GM06990 (cell line): Measurements from ENCODE around the gene NR4A3.

Source experiments
- DNase-seq: peaks from one replicate; pipeline ENCODE4 v3.0.0-alpha.2; 2011; ENCODE audit not compliant: insufficient read length; ENCODE audit errors: extremely low read depth
- H3K27me3 ChIP-seq: replicated peaks from 2 replicates; pipeline ENCODE4 v1.6.0; 2011; ENCODE audit warnings: low read length; ENCODE audit not compliant: control insufficient read depth, insufficient read depth
- H3K36me3 ChIP-seq: 2 replicates; pipeline ENCODE4 v1.5.1; 2011; ENCODE audit warnings: low read length; ENCODE audit not compliant: control insufficient read depth, insufficient read depth
- H3K4me3 ChIP-seq: replicated peaks from 2 replicates; pipeline ENCODE4 v1.5.1; 2011; ENCODE audit warnings: low read depth, mild to moderate bottlenecking, control low read depth, low read length
- TF ChIP-seq, protein P1 (sequence below): IDR thresholded peaks from 2 replicates; pipeline ENCODE4 v1.5.1; 2011; ENCODE audit warnings: low read length, control low read depth, mild to moderate bottlenecking, inconsistent platforms; ENCODE audit not compliant: insufficient read depth, poor library complexity, severe bottlenecking

Gene NR4A3

DNA sequence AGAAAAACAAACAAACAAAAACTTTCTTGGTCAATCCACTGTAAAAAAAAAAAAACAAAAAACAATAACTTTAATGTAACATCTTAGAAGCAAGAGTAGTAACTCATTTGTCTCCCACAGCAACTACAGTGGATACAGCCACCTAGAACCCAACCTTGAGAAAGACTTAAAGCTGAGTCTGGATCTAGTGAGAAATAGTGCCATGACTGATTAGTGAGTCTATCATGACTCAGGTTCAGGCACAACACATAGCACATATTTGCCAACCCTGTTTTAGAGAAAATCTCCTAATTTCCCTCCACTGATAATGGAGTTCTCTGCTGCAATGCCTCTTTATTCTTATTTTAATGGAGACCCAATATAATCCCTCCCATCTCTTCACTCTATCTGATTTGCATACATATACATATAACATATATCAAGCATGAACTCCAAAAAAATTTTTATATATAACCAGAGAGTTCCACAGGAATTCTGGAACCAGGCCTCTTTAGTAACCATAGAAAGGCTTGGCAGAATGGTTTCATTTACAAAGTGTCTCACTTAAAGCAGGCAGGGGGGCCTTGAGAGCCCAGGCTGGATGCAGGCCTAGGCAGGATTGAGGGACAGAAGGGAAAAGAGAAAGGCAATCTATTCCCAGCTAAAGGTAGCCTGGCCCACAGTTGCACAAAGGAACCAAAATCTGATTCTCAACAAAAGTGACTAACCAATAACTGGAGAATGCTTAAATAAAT lies 11.9 kb upstream of the NR4A3 start:
- TF ChIP-seq, protein P1, sequence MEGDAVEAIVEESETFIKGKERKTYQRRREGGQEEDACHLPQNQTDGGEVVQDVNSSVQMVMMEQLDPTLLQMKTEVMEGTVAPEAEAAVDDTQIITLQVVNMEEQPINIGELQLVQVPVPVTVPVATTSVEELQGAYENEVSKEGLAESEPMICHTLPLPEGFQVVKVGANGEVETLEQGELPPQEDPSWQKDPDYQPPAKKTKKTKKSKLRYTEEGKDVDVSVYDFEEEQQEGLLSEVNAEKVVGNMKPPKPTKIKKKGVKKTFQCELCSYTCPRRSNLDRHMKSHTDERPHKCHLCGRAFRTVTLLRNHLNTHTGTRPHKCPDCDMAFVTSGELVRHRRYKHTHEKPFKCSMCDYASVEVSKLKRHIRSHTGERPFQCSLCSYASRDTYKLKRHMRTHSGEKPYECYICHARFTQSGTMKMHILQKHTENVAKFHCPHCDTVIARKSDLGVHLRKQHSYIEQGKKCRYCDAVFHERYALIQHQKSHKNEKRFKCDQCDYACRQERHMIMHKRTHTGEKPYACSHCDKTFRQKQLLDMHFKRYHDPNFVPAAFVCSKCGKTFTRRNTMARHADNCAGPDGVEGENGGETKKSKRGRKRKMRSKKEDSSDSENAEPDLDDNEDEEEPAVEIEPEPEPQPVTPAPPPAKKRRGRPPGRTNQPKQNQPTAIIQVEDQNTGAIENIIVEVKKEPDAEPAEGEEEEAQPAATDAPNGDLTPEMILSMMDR: no peak
- Histone ChIP-seq H3K4me3 (no peak overlapping the region), H3K36me3 (no peaks in the 10 kb centered on the region), H3K27me3 (no peaks in the 10 kb centered on the region)
- no peak for DNase-seq

DNA sequence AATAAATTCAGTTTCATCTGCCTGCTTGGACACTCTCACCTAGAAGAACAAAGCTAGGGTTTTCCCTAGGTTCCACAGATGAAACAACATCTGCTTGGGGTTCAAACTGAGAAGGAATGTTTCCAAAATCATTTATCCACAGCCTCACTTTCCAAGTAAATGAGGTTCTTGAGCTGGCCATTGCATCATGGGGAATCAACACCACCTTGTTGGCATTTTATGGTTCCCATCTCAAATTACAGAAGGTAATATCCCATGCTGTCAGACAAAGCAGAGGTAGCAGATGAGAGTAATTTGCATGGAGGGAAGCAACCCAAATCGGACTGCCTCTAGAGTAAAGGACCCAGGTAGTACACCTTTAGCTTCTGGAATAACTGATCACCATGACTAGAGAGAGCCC lies 10.5 kb upstream of the NR4A3 start:
- no peak overlapping the region for H3K4me3 ChIP-seq
- DNase-seq: no peak

DNA sequence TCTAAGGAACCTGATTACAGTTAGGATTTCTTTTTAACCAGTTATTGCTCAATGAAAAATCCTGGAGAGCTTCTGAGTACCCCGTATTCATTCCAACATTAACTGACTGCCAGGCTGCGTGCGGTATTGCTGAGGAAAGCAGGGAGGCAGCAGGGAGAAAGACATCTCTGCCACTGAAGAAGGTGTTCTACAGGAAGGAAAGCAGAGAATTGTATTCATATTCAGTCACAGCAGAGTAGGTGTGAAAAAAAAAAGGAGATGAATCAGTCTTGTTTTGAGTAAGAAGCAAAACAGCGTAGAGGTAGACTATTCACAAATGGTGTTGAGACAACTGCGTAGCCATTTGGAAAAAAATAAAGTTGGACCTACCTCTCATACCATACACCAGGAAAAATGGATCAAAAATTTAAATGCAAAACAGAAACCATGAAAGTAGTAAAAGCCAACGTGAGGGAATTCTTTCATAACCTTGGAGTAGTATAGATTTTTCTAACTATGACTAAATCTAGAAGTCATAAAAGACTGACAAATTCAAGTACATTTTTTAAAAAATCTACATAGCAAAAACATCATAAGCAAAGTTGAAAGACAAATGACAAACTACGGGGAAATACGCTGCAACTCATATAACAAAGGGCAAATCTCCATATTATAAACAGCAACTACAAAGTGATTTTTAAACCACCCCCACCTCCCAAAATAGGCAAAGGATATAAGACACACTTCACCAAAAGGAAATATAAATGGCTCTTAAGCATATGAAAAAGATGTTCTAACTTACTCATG lies 9.9 kb upstream of the NR4A3 start:
- no peaks in the 10 kb centered on the region for H3K36me3 ChIP-seq
- DNase-seq: peak; percentile 34
- H3K27me3 ChIP-seq: no peaks in the 10 kb centered on the region
- TF ChIP-seq, protein P1: no peak
- no peak overlapping the region for H3K4me3 ChIP-seq

More for the DNA sequence above, 10.5 kb upstream of the NR4A3 start:
- H3K36me3 ChIP-seq: no peaks in the 10 kb centered on the region
- TF ChIP-seq, protein P1: no peak
- H3K27me3 ChIP-seq: no peaks in the 10 kb centered on the region

DNA sequence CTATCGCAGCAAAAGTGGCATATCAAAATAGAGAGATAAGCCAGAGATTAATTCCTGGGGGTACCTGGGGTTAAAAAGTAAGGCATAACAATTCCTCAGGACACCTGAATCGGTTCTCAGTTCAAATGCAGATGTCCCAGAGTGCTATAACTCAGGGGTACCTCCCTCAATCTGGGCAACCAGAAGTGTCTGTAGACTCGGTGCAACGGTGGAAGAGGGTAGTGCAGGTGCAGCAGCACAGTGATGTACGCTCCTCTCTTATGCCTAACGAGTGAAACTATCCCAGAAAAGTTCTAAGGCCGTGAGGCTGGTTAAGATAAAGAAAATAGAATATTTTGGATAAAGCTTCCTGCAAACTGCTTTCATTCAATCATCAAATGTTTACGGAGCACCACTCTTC lies 7.9 kb upstream of the NR4A3 start:
- no peaks in the 10 kb centered on the region for H3K27me3 ChIP-seq
- DNase-seq: no peak
- TF ChIP-seq, protein P1: no peak

DNA sequence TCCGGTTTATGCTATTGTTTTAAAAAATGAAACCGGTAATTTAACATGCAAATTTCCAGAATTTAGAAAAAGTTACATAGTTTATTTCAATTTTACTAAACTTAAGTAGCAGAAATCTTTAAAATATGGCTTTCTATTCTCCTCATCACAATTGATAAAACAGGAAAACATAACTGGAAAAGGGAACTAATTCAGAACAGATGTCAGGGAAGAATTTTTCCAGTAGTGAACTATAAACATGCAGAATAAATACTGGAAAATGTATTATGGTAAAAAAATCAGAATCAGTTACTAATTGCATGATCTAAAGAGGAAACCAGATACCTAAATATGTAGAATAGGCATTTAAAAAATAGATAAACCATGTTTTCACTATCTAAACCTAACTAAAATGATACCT lies 7.3 kb upstream of the NR4A3 start:
- Histone ChIP-seq H3K4me3 (no peak overlapping the region), H3K36me3 (no peaks in the 10 kb centered on the region), H3K27me3 (no peaks in the 10 kb centered on the region)
- DNase-seq: no peak
- TF ChIP-seq, protein P1: no peak

More for the DNA sequence above, 7.9 kb upstream of the NR4A3 start:
- Histone ChIP-seq H3K36me3 (no peaks in the 10 kb centered on the region), H3K4me3 (no peak overlapping the region)
